Stromal cell of bone marrow (primary cell): Measurements from ENCODE around the gene PTRH1.

Experiments used
- DNase-seq: peaks from one replicate; pipeline ENCODE4 v3.0.0-alpha.2; 2012; ENCODE audit warnings: low read depth

The PTRH1 gene

DNA sequence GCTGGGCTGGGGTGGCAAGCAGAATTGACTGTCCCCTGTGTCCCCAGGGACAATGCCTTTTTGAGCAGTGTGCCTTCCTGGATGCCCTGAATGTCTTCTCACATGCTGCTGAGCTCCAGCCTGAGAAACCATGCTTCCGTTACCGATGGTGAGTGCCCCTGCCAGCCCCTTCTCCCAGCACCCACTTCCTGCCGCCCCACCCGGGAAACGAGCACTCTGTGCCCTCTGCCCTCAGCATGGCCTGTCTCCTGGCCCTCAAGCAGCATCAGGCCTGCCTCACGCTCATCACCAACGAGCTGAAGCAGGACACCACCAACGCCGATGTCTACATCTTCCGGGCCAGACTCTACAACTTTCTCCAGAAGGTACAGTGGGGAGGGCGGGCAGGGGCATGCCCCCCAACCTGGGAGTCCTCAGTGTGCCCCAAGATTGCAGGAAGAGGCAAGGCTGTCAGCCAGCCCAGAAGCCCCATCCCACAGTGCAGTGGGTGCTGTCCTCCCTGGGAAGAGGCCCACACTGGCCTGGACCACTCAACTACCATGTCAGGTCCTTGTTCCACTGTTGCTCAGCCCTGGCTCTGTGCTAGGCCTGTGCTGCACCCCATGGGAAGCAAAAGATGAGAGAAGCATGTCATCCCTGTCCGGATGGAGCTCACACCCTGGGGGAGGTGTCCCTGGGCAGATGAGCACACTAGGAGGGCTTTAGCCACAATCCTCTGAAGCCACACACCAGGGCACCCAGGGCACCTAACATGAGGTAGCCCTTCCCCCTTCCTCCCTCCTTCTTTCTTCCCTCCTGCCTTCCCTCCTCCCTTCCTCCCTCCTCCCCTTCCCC lies 4.8 kb upstream of the PTRH1 start:
- no peak for DNase-seq

DNA sequence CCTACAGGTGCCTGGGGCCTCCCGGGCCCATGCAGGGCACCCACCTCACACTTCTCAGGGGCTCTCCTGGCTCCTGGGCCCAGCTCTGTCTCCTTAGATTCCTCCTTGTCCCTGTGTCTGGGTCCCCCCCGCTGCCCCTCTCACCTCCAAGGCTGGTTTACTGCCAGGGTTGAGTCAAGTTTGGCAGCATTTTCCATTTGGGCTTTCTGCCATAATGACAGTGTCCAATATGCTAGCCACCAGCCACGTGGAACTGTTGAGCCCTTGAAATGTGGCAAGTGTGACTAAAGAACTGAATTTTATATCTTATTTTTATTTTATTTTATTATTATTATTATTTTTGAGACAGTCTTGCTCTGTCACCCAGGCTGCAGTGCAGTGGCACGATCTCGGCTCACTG lies 2.3 kb upstream of the PTRH1 start:
- DNase-seq, result no peak

DNA sequence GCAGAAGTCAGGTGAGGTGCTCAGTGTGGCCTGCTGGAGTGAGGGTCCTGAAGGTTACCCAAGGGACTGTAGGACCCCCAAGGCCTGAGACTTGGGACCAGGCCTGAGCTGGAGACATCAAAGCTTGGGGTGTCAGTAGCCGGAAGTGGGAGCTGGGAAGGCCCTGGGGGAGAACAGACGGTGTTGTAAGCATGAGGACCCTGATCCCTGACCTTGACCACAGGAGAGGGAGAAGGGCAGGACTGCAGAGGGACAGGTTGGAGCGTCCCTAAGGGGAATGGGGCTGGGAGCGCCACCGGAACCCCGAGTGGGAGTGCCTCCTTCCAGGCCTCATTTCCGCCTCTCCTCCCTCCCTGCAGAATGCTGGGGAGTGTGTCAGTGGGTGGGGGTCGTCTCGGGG lies 949 bp upstream of the PTRH1 start:
- DNase-seq, result no peak

DNA sequence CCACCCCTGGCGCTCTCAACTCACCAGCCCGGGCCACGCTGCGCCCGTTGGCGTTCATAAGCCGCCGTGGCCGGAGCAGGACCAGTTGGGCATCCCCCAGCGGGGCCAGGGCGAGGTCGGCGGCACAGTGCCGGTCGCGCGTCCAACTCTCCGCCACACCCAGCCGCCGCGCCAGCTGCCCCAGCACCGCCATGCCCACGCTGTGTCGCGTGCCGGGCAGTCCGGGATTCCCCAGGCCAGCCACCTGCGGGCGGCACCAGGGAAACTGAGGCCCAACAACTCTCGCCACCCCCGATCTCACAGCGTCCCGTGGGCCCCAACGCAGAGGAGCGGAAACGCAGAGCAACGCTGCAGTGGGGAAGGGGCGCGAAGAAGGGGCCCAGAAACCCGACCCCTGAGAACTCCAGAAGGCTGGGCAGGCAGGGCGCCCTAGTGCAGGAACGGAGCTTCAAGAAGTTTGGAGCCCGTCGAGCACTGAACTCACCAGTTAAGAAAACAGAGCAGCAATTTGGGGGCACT lies 453 bp downstream of the PTRH1 start:
- no peak for DNase-seq

DNA sequence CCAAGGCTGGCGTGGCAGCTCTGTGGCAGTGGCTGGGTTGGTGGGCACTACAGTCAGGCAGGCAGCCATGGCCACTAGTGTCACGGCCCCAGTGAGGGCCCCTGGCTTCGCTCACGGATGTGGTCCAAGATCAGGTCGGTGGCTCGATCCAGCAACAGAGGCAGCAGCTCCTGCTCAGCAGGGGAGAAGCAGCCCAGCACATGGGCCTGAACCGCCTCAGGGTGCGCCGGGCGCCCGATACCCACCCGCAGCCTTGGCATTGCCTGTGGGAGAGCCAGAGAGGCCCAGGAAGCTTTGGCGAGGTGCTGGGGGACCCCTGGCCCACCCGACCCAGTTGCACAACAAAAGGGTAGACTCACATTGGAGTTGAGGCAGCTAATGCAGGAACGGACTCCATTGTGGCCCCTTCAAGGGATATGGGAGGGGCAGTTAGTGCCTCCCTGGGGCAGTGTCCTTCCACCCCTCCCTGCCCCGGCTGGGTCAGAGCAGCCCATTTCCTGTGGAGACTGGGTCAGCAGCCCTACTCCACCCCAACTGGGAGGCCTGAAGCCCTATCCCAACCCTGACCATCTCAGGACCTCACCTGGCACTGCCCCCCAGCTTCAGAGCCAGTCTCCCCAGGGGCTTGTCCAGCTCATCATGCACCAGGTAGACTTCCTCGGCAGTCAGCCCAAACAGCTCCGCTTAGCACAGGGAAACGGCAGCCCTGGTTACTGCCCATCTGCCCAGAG lies 1.3 kb downstream of the PTRH1 start:
- no peak for DNase-seq

DNA sequence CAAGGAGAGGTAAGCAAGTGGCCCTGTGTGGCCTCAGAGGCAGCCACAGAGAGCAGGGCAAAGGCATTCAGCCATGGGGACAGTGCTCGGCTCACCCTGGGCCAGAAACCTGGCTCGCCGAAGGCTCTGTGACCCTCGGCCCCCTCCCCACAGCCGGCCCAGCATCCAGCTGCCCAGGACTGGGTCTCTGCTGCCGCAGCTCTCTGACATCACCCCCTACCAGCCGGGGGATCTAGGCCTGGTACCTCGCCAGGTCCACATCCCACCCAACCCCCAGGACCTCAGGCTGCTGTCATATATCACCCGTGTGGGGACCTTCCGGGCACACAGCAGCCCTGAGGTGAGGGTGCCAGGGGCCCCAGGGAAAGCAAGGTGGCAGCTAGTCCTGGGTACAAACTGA lies 2.6 kb downstream of the PTRH1 start:
- no peak for DNase-seq

DNA sequence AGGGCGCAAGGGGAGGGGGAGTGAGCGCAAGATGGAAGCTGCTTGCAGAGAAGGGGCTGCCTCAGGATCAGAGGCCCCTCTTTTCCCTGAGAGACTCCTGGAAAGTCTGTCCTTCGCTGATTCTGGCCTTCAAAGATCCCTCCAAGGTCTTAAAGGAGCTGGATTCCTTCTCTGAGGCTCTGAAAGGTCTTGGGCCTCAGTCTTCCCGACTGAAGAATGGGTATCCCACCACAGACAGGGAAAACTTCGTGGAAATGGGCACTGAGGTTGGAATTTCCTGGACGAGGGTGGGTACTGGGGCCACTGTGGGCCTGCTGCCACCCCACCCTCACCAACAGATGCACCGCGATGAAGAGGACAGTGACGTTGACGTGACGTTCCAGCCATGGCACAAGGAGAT lies 3.1 kb downstream of the PTRH1 start:
- no peak for DNase-seq

DNA sequence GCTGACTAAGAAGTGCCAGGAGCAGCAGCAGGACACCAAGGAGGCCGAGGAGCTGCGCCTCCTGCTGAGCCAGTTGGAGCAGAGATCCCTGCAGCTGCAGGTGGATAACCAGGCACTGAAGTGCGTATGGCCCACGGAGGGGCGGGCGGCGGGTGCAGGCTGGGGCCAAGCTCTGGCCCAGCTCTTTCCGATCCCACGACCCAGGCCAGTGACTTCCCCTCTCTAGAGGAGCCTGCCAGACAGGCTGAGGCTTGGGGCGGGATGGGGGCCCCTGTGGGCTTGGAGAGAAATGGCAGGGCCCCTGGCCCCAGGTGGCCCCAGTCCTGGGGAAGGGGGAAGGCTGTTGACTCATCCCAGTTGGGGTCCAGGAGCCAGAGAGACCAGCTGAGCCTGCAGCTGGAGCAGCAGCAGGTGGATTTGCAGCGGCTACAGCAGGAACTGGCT lies 3.6 kb downstream of the PTRH1 start:
- no peak for DNase-seq

DNA sequence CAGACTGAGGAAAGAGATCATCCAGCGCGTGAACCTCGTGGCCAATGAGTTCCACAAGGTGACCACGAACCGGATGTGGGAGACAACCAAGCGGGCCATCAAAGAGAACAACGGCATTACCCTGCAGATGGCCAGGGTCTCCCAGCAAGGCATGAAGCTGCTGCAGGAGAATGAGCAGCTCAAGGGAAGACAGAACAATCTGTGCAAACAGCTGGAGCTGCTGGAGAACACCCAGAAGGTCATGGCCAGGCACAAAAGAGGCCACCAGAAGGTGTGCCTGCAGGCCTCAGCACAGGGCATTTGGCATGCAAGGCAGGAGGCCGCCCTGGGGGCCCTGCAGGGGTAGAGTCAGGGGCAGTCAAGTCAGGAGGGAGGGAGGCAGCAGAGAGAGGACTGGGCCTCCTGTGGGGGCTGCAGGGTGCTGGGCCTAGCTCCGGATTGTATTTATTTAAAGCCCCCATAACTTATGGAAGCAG lies 4.2 kb downstream of the PTRH1 start:
- DNase-seq, result no peak

DNA sequence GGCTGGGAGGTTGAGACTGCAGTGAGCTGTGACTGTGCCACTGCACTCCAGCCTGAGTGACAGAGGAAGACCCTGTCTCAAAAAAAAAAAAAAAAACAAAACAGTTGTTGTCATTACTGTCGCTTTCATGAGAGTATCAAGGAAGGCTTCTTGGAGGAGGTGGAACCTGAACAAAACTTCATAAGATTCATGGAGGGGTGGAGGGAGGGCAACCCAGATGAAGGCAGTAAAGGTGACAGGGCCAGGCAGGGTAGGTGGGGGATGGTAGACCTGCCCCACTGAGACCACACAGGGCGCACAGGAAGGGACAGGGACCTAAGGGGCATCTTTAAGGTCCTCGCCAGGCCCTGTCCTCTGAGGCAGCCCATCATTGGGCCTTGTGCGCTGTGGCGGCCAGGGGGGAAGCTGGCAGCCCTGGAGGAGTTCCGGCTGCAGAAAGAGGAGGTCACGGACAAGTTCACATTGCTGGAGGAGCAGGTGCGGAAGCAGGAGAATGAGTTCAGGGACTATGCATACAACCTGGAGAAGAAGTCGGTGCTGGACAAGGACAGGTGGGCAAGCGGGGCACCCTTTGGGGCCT lies 5.2 kb downstream of the PTRH1 start:
- DNase-seq, result no peak

DNA sequence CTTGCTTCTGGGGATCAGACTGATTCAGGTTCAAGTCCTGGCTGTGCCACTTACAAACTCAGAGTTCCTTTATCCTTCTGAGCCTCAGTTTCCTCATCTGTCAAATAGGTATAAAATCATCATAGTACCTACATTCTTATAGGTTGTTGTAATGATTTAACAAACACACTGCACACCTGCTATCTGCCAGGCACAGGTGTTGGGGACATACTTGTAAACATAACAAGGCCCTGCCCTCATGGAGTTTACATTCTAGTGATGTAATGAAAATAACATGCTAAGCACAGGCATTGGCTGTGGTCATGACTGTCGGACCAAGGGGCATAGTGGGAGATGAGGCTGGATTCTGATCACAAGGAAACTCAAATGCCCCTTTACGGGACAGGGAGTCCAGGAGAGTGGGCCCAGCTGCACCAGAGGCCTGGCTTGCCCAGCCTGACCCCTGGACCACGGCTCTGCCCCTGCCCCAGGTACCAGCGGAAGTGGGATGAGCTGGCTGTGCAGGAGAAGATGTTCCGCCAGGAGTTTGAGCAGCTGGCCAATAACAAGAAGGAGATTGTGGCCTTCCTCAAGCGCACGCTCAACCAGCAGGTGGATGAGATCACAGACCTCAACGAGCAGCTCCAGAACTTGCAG lies 6.4 kb downstream of the PTRH1 start:
- no peak for DNase-seq

DNA sequence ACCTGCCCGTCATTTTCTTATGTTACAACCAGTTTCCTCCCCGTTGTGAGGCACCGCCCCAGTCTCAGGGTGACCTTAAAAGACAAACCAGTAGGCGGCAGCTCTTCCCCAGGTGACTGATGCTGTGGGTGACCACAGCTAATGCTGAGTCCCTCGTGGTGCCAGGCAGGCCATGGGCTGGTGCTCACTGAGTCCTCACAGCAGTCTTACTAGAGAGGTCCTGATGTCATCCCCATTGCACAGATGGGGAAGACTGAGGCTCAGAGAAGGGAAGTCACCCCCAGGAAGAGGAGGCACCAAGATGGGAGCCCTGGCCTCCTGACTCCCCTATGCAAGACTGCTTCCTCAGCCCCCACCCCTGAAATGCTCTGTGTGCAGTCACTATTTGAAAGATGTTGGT lies 7.7 kb downstream of the PTRH1 start:
- no peak for DNase-seq

DNA sequence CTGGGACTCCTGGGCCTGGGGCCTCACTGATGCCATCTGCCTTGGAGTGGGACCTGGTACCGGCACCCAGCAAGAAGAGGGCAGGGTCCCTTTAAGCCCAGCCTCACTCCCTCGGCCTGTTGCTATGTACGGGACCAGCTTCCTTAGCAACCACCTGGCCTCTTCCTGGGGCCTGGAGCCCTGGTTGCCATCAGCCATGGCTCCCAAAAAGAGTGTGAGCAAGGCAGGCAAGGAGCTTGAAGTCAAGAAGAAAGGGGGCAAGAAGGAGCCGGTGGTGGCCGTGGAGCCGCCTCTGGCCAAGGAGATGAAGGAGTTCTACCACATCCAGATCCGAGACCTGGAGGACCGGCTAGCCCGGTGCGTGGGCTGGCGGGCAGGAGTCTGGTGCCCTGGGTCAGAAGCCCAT lies 8.6 kb downstream of the PTRH1 start, which contains the start of gene CFAP157:
Gene CFAP157 (plus strand): TSS at position 153 of the 406 bp plus-strand sequence. CDS start 44 bp downstream, at position 197.
- DNase-seq, result no peak

DNA sequence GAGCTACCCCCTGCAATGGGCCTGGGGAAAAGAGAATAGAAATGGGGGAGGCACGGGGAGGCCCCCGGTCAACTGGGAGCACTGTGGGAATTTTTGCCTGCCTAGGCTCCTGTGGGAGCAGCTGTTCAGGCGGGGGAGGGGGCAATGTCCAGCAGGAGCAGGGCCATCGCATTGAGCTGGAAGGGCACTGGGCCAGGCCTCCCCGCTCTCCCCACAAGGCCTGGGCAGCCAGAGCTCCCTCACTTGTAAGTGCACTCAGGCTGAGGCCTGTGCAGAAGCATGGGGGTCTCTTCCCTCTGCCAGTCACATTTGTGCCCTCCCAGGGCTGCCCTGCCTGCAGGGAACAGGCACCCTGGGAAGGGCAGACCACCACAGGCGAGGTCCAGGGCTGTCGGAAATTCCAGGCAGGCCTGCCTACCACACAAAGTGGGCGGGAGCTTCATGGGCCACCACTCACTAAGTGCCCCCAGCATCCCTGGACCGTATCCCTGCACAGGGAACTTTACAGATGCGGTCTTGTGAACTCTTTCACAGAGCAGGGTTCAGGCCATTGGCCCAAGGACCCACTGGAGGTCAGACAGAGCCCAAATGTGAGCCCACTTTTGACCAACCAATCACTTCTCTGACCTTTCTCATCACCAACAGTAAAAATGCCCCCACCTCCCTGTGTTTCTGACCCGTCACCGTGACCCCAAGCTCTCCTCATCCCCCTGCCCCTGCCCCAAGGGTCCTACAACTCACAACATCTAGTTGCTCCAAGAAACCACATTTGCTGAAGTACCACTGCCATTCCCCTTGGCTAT lies 9.7 kb downstream of the PTRH1 start:
- DNase-seq, result no peak

DNA sequence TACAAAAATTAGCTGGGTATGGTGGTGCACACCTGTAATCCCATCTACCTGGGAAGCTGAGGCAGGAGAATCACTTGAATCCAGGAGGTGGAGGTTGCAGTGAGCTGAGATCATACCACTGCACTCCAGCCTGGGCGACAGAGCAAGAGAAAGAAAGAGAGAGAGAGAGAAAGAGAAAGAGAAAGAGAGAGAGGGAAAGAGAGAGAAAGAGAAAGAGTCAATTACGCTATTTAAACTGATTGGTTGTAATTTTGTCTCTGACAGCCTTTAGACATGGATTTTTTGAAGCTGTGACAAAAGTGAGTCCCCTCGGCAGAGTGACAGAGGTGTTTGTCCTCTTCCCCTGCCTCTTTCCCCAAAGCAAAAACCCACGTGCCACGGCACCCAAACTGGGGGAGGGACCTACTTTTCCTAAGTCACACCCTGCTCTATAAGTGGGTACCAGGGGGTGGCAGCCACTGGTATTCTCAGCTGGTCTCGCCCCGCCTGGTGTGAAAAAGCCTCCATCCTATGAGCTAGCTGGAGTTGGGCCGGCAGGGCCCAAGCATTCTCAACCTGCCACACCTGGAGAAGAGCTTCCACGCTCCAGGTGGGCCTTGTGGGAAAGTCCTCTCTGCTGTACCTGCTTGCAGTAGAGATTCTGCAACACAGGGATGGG lies 12.0 kb downstream of the PTRH1 start:
- no peak for DNase-seq

DNA sequence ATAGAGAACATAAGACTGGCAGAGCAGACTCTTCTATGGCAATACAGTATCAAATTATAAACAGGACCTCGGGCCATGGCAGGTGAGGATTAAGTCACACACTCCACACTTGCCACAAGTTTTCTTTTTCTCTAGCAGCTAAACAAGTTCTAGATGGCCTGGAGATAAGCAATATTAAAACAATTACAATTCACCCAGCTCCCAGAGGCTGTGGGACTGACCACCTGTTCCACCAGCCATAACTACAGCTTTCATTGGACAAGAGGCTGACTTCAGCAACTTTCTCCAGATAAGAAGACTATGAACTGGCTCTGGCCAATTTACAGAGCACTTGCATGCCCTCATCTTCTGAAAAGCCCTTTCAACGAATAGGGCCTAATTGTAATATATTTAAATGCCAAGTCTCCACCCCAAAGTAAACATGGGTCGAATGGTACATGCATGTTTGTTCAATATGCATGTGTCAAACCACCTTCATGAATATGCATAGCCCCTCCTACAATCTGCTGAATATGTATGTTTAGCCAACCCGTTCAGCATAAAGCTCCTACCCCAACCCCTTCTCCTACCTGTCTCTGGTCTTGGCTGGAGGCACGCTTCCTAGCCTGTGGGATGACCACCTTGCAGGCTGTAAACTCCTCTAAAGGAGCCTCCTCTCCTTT lies 14.7 kb downstream of the PTRH1 start:
- DNase-seq, result no peak

DNA sequence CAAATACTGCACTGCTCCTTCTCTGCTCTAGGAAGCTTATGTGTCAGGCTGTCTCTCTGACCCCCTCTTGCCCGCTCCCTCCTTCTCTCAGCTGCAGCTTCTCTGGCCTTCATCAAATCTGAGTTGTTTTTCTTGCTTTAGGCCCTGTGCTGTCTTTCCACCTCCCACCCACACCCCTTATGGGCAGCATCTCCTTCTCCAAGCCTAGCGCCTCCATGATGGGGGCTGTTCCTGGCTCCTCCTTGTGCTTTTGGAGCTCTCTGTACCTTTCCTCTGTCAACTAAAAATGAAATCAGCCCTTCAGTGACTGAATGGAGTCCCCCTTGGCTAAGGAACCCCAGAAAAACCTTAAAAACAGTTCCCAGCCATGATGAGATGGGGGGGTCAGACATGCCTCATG lies 15.3 kb downstream of the PTRH1 start:
- DNase-seq, result no peak

DNA sequence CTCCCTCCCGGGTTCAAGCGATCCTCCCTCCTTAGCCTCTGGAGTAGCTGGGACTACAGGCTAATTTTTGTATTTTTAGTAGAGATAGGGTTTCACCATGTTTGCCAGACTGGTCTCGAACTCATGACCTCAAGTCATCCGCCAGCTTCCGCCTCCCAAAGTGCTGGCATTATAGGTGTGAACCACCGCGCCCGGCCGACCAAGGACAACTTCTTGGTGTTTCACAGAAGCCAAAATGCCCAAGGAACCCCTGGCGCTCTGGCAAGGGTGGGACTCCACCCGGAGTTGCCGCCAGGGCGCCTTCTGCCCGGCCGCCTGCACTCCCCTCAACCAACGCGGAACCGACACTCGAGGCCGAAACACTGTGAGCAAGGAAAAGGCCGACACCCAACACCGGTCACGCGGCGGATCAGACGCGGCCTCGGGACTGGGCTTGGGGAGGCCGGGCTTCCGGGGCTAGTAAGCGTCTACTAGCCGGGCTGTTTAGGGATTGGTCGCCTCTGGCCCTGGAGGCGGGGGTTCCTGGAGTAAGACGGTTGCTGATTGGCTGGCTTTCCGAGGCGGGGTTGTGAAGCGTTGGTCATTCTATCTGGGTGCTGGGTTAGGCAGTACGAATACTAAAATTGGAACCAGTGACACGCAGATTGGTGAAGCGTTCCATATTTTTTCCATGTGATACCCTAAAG lies 16.3 kb downstream of the PTRH1 start:
- DNase-seq, result peak; percentile 96

DNA sequence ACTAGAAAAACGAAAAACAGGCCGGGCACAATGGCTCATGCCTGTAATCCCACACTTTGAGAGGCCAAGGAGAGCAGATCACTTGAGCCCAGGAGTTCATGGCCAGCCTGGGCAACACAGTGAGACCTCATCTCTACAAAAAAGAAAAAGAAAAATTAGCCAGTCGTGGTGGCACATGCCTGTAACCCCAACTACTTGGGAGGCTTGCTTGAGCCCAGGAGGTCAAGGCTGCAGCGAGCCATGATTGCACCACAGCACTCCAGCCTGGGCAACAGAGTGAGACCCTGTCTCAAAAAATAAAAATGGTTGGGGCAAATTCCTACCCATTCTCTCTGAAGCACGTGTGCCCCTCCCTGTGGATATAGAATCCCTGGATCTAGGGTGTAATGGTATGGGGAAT lies 17.1 kb downstream of the PTRH1 start:
- no peak for DNase-seq

DNA sequence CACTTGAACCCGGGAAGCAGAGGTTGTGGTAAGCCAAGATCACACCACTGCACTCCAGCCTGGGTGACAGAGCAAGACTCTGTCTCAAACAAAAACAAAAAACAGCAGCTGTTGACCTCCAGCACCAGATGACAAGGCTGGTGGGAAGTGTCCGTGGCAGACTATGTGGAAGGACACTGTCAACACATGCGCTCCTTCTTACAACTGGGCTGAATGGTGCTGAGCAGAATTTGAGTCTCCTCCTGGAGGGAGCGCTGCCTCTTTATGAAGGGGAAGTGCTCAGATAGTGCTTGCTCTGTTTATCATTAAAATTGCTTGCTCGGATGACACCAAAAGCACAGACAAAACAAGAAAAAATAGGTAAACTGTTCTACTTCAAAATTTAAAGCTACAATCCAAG lies 17.9 kb downstream of the PTRH1 start:
- no peak for DNase-seq
